Measurements from ENCODE around the gene NIM1K.
"Not testable (repeated sequence)": the region's sequence is repeated elsewhere in the genome, so short reads cannot be mapped to it uniquely, and the experiment has no call there.

The NIM1K gene

GRCh38 chr5:43281840-43282658 lies 90.0 kb downstream of the NIM1K start:
- no peak for DNase-seq (ENCODE audit: low spot score)

GRCh38 chr5:43286623-43287022 lies 94.6 kb downstream of the NIM1K start:
- DNase-seq (ENCODE audit: low spot score), result no peak

GRCh38 chr5:43287493-43287892 lies 95.5 kb downstream of the NIM1K start:
- no peak for DNase-seq (ENCODE audit: low spot score)

- DNase-seq (ENCODE audit: low spot score), result no peak
These were observed 96.3 kb downstream of the NIM1K start for GRCh38 chr5:43288269-43288831.

GRCh38 chr5:43290726-43291125 lies 98.7 kb downstream of the NIM1K start:
- DNase-seq (ENCODE audit: low spot score), result no peak

GRCh38 chr5:43294226-43294625 lies 102.2 kb downstream of the NIM1K start:
- DNase-seq (ENCODE audit: low spot score), result no peak

GRCh38 chr5:43295202-43295601 lies 103.2 kb downstream of the NIM1K start:
- DNase-seq (ENCODE audit: low spot score), result no peak

GRCh38 chr5:43296835-43297234 lies 104.8 kb downstream of the NIM1K start:
- no peak for DNase-seq (ENCODE audit: low spot score)

- DNase-seq (ENCODE audit: low spot score), result no peak
These were observed 106.4 kb downstream of the NIM1K start for GRCh38 chr5:43298443-43298842.

GRCh38 chr5:43300112-43300511 lies 108.1 kb downstream of the NIM1K start:
- DNase-seq (ENCODE audit: low spot score), result no peak

- no peak for DNase-seq (ENCODE audit: low spot score)
These were observed 109.6 kb downstream of the NIM1K start for GRCh38 chr5:43301653-43302091.

GRCh38 chr5:43302481-43302880 lies 110.5 kb downstream of the NIM1K start:
- no peak for DNase-seq (ENCODE audit: low spot score)

- DNase-seq (ENCODE audit: low spot score), result no peak
These were observed 111.2 kb downstream of the NIM1K start for GRCh38 chr5:43303242-43303641.

- DNase-seq (ENCODE audit: low spot score), result no peak
These were observed 112.5 kb downstream of the NIM1K start for GRCh38 chr5:43304525-43304924.

- peak; percentile 47 for DNase-seq (ENCODE audit: low spot score)
These were observed 114.0 kb downstream of the NIM1K start for GRCh38 chr5:43305948-43306565.

GRCh38 chr5:43306954-43307353 lies 114.9 kb downstream of the NIM1K start:
- not testable (repeated sequence) for DNase-seq (ENCODE audit: low spot score)

- DNase-seq (ENCODE audit: low spot score), result no peak
These were observed 117.1 kb downstream of the NIM1K start for GRCh38 chr5:43309122-43309521.

- no peak for DNase-seq (ENCODE audit: low spot score)
These were observed 117.6 kb downstream of the NIM1K start for GRCh38 chr5:43309637-43310036.

GRCh38 chr5:43312076-43312661 lies 120.1 kb downstream of the NIM1K start:
- no peak for DNase-seq (ENCODE audit: low spot score)

GRCh38 chr5:43312699-43313034 lies 120.6 kb downstream of the NIM1K start:
- no peak for DNase-seq (ENCODE audit: low spot score)

- peak; percentile 100 for DNase-seq (ENCODE audit: low spot score)
These were observed 121.2 kb downstream of the NIM1K start, which contains the start of gene HMGCS1 for GRCh38 chr5:43313035-43313853. Gene HMGCS1 (minus strand): TSS chr5:43313412. CDS start chr5:43298965, 14,447 bp downstream.
